K562 (cell line): ENCODE results near the gene LAGE3. TPM values are rescaled to one million over a fixed set of nuclear protein-coding genes. Genes with fewer than 3 reads are reported as not detected.

Source experiments
- CEBPG ChIP-seq, 3 experiments: fragments of 200-800 bp in 1 of 3; sonication (Bioruptor generic) in 1 of 3; sonication (generic) in 1 of 3; formaldehyde crosslinking in 1 of 3; IDR thresholded peaks in 2 of 3; conservative IDR thresholded peaks in 1 of 3; 2 replicates each; pipeline versions ENCODE4 v1.6.1 to v1.8.0; 2016 to 2022; ENCODE audit warnings: missing compliant biosample characterization in 2 of 3, missing genetic modification characterization in 2 of 3, mild to moderate bottlenecking in 1 of 3, missing genetic modification reagents in 1 of 3
- EP300 ChIP-seq: IDR thresholded peaks from 2 replicates; pipeline ENCODE4 v1.6.1; 2012; ENCODE audit warnings: low read length, improper control_type of control experiment
- GTF2F1 ChIP-seq: IDR thresholded peaks from 2 replicates; pipeline ENCODE4 v1.6.1; 2011; ENCODE audit warnings: low read depth, low read length, improper control_type of control experiment
- MYNN ChIP-seq, 2 experiments: sonication (generic); formaldehyde crosslinking in 1 of 2; IDR thresholded peaks; 2 replicates each; pipeline versions ENCODE4 v1.5.0 to v1.6.1; 2016 to 2020; ENCODE audit warnings: antibody characterized with exemption in 1 of 2, missing genetic modification reagents in 1 of 2
- NCOA2 ChIP-seq, 2 experiments: fragments of 450-650 bp; IDR thresholded peaks; 2 replicates each; pipeline ENCODE4 v1.6.1; 2018; ENCODE audit warnings: mild to moderate bottlenecking in 2 of 2, moderate library complexity in 1 of 2; ENCODE audit not compliant: partially characterized antibody in 2 of 2
- NONO ChIP-seq, 2 experiments: fragments of 200-400 bp in 1 of 2; fragments of 450-650 bp in 1 of 2; formaldehyde crosslinking in 1 of 2; IDR thresholded peaks; 2 replicates each; pipeline ENCODE4 v1.6.1; 2017; ENCODE audit warnings: low read depth in 2 of 2, mild to moderate bottlenecking in 2 of 2, moderate library complexity in 2 of 2, low read length in 1 of 2
- PHF20 ChIP-seq: fragments of 450-650 bp; IDR thresholded peaks from 2 replicates; pipeline ENCODE4 v1.6.1; 2018; ENCODE audit not compliant: partially characterized antibody
- RBM39 ChIP-seq: fragments of 200-400 bp; formaldehyde crosslinking; optimal IDR thresholded peaks from 2 replicates; pipeline ENCODE3; 2018; ENCODE audit warnings: low read depth, low read length
- TCF15 ChIP-seq: fragments of 250-450 bp; sonication (Bioruptor Pico); IDR thresholded peaks from 2 replicates; pipeline ENCODE4 v1.8.0; 2022; ENCODE audit warnings: moderate library complexity, mild to moderate bottlenecking, inconsistent platforms
- XRCC5 ChIP-seq: fragments of 200-400 bp; formaldehyde crosslinking; IDR thresholded peaks from 2 replicates; pipeline ENCODE4 v1.6.1; 2017; ENCODE audit warnings: low read depth, mild to moderate bottlenecking, low read length
- ZMIZ1 ChIP-seq, 2 experiments: fragments of 150-350 bp in 1 of 2; IDR thresholded peaks; 2 replicates each; pipeline ENCODE4 v1.6.1; 2012 to 2016; ENCODE audit warnings: low read depth in 2 of 2, low read length in 2 of 2, mild to moderate bottlenecking in 1 of 2, moderate library complexity in 1 of 2
- ZNF124 ChIP-seq: sonication (generic); formaldehyde crosslinking; IDR thresholded peaks from 2 replicates; pipeline ENCODE4 v1.8.1; 2022; ENCODE audit warnings: missing genetic modification reagents
- ZNF175 ChIP-seq: fragments of 200-800 bp; sonication (Bioruptor generic); IDR thresholded peaks from 2 replicates; pipeline ENCODE4 v1.6.1; 2016; ENCODE audit warnings: low read depth, mild to moderate bottlenecking, missing genetic modification characterization, missing compliant biosample characterization
- ZNF644 ChIP-seq: fragments of 200-800 bp; sonication (Bioruptor generic); IDR thresholded peaks from 2 replicates; pipeline ENCODE4 v1.6.1; 2016; ENCODE audit warnings: low read depth, missing genetic modification characterization, missing compliant biosample characterization
- polyA plus RNA-seq, 8 experiments: library from polyadenylated mRNA; depleted of rRNA in 4 of 8; stranded (reverse) in 5 of 8; unstranded in 3 of 8; fragments of >200 nt; fragmentation: Nextera tagmentation in 2 of 8; fragmentation: Illumina TruSeq in 1 of 8; extraction: Ambion mirVana in 2 of 8; extraction: Trizol in 1 of 8; gene quantifications; 2 replicates each; pipeline versions ENCODE4 v1.2.1 to v1.2.3, GENCODE V29; 2011 to 2014; ENCODE audit warnings: inconsistent platforms in 1 of 8, missing spikeins in 1 of 8
- total RNA-seq, 7 experiments: library from RNA; depleted of rRNA in 6 of 7; stranded (reverse); fragments of >200 nt in 6 of 7; fragmentation: Illumina TruSeq in 2 of 7; extraction: Trizol in 2 of 7; gene quantifications; 2 replicates each; pipeline versions ENCODE4 v1.2.1 to v1.2.3, GENCODE V29; 2011 to 2021; ENCODE audit warnings: low replicate concordance in 1 of 7
- TF ChIP-seq, protein P1 (sequence below): fragments of 250-450 bp; sonication (Bioruptor Pico); IDR thresholded peaks from 2 replicates; pipeline ENCODE4 v1.5.0; 2021; ENCODE audit warnings: mild to moderate bottlenecking, borderline replicate concordance
- TF ChIP-seq, protein P2 (sequence below): IDR thresholded peaks from 2 replicates; pipeline ENCODE4 v1.6.1; 2011; ENCODE audit warnings: borderline replicate concordance, low read depth, mild to moderate bottlenecking, moderate library complexity, low read length; ENCODE audit not compliant: insufficient read depth, poor library complexity, severe bottlenecking

The LAGE3 gene
- total and polyA plus RNA-seq, 9 of the 15 experiments (the other 6 are each of a cell fraction or from before 2014, with no cell fraction given) = 28.2 to 125 (median 35.8) TPM

GRCh38 chrX:154428176-154429171 lies 50.6 kb downstream of the LAGE3 start, which contains the start of gene ATP6AP1 (continued):
- TF ChIP-seq NONO (IDR thresholded peaks at IDR 0.05; ENCODE audit: low read depth in 2 of 2, low read length in 1 of 2) = 0 out of 4 replicates have a peak, but pooled peaks of 1 of the 2 experiments have one; percentile 34
- 0 out of 2 replicates have a peak, but pooled peaks have one; percentile 14 for TF ChIP-seq GTF2F1
- TF ChIP-seq ZNF644 (tag) = no peak
- TF ChIP-seq ZNF124 (CRISPR knock-in tag) = no peak
- no peak for TF ChIP-seq MYNN (IDR thresholded peaks at IDR 0.05)
- TF ChIP-seq MYNN (CRISPR knock-in tag; IDR thresholded peaks at IDR 0.05) = no peak
- TF ChIP-seq XRCC5 = peak; percentile 56; the same call in 1 of the 2 replicates
- TF ChIP-seq RBM39 = no peak
- no peak for TF ChIP-seq CEBPG (CRISPR knock-in tag; IDR thresholded peaks at IDR 0.05)
- TF ChIP-seq CEBPG (tag; conservative IDR thresholded peaks at IDR 0.05 in 1 of 2, IDR thresholded peaks at IDR 0.05 in 1 of 2) = no peak
- no peak for TF ChIP-seq NCOA2 (IDR thresholded peaks at IDR 0.05; ENCODE audit: partially characterized antibody in 2 of 2)
- TF ChIP-seq ZNF175 (CRISPR knock-in tag) = no peak
- TF ChIP-seq TCF15 = no peak
- TF ChIP-seq PHF20 = peak; percentile 65
- TF ChIP-seq ZMIZ1 (IDR thresholded peaks at IDR 0.05; ENCODE audit: low read depth in 2 of 2, low read length in 2 of 2) = no peak
- TF ChIP-seq EP300 = no peak
- TF ChIP-seq, protein P1, sequence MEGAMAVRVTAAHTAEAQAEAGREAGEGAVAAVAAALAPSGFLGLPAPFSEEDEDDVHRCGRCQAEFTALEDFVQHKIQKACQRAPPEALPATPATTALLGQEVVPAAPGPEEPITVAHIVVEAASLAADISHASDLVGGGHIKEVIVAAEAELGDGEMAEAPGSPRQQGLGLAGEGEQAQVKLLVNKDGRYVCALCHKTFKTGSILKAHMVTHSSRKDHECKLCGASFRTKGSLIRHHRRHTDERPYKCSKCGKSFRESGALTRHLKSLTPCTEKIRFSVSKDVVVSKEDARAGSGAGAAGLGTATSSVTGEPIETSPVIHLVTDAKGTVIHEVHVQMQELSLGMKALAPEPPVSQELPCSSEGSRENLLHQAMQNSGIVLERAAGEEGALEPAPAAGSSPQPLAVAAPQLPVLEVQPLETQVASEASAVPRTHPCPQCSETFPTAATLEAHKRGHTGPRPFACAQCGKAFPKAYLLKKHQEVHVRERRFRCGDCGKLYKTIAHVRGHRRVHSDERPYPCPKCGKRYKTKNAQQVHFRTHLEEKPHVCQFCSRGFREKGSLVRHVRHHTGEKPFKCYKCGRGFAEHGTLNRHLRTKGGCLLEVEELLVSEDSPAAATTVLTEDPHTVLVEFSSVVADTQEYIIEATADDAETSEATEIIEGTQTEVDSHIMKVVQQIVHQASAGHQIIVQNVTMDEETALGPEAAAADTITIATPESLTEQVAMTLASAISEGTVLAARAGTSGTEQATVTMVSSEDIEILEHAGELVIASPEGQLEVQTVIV (CRISPR knock-in tag) = no peak
- TF ChIP-seq, protein P2, sequence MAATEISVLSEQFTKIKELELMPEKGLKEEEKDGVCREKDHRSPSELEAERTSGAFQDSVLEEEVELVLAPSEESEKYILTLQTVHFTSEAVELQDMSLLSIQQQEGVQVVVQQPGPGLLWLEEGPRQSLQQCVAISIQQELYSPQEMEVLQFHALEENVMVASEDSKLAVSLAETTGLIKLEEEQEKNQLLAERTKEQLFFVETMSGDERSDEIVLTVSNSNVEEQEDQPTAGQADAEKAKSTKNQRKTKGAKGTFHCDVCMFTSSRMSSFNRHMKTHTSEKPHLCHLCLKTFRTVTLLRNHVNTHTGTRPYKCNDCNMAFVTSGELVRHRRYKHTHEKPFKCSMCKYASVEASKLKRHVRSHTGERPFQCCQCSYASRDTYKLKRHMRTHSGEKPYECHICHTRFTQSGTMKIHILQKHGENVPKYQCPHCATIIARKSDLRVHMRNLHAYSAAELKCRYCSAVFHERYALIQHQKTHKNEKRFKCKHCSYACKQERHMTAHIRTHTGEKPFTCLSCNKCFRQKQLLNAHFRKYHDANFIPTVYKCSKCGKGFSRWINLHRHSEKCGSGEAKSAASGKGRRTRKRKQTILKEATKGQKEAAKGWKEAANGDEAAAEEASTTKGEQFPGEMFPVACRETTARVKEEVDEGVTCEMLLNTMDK = no peak
